K562 (cell line): Measurements from ENCODE around the gene TEAD3. TPM values are rescaled to one million over a fixed set of nuclear protein-coding genes. Genes with fewer than 3 reads are reported as not detected.

ENCODE experiments used
- ATAC-seq: fragments of 200-7000 bp; cut with Tn5 transposase; 3 replicates; pipeline ENCODE4 v1.9.1; 2020; ENCODE audit warnings: moderate library complexity
- BruUV-seq: library from RNA; stranded (reverse); fragments of 400-500 nt; replicated peaks from 2 replicates; lab custom pipeline; 2021; lab: Mats Ljungman, UMichigan
- CTCF ChIA-PET: fragments of 300-600 bp; formaldehyde crosslinking; extraction: SDS; loops from one replicate; lab custom pipeline; 2021; ENCODE audit warnings: low intra/inter-chr PET ratio; lab: Yijun Ruan, JAX
- POLR2A ChIA-PET: fragments of 300-600, 350-650 bp; sonication (Branson Sonifier 250); formaldehyde crosslinking; extraction: SDS; loops from one replicate; lab custom pipeline; 2021; ENCODE audit warnings: antibody characterized with exemption, inconsistent platforms; lab: Yijun Ruan, JAX
- DNase-seq, 4 experiments: peaks; one replicate each; pipeline versions ENCODE4 v3.0.0 to v3.0.0-alpha.2; 2011 to 2018; ENCODE audit warnings: low spot score in 3 of 4, mixed read lengths in 3 of 4; ENCODE audit errors: extremely low read depth in 1 of 4
- FAIRE-seq: peaks from 2 replicates; lab custom pipeline; 2011; peaks lifted over from hg19 to GRCh38; lab: Jason Lieb, UNC
- H2AFZ ChIP-seq: 2 replicates; pipeline ENCODE4 v1.6.0; 2011; ENCODE audit warnings: low read depth, low read length, control low read depth, inconsistent platforms
- H3K27ac ChIP-seq: fragments of 200-600 bp; 3 replicates; pipeline ENCODE4 v1.8.0; 2011; ENCODE audit warnings: low read depth, mild to moderate bottlenecking, control low read depth, inconsistent platforms, low read length, moderate library complexity, mixed read lengths; ENCODE audit errors: extremely low read depth
- H3K27me3 ChIP-seq, 2 experiments: fragments of 300-600 bp in 1 of 2; 2 replicates in 1 of 2; 3 replicates in 1 of 2; pipeline versions ENCODE4 v1.6.0 to v1.8.0; 2011; ENCODE audit warnings: inconsistent platforms in 2 of 2, low read length in 2 of 2, mild to moderate bottlenecking in 1 of 2, mixed read lengths in 1 of 2, moderate library complexity in 1 of 2; ENCODE audit not compliant: control insufficient read depth in 2 of 2, insufficient read depth in 2 of 2
- H3K36me3 ChIP-seq: fragments of 300-600 bp; 3 replicates; pipeline ENCODE4 v1.8.0; 2011; ENCODE audit warnings: mild to moderate bottlenecking, low read length, inconsistent platforms; ENCODE audit not compliant: control insufficient read depth, insufficient read depth
- H3K4me1 ChIP-seq, 2 experiments: fragments of 200-600 bp in 1 of 2; replicated peaks in 1 of 2; 2 replicates in 1 of 2; 3 replicates in 1 of 2; pipeline versions ENCODE4 v1.5.1 to v1.8.0; 2011; ENCODE audit warnings: inconsistent platforms in 2 of 2, low read length in 2 of 2, mild to moderate bottlenecking in 1 of 2, mixed read lengths in 1 of 2, moderate library complexity in 1 of 2; ENCODE audit not compliant: control insufficient read depth in 2 of 2, insufficient read depth in 2 of 2
- H3K4me2 ChIP-seq: 2 replicates; pipeline ENCODE4 v1.6.1; 2011; ENCODE audit warnings: low read length, control low read depth, inconsistent platforms, mixed read lengths; ENCODE audit not compliant: insufficient read depth
- H3K4me3 ChIP-seq: fragments of 200-600 bp; sonication (generic), shearing (Covaris generic); 2 replicates; pipeline ENCODE4 v1.5.1; 2016; ENCODE audit warnings: control low read depth, inconsistent platforms
- H3K79me2 ChIP-seq: fragments of 200-600 bp; 3 replicates; pipeline ENCODE4 v1.8.0; 2011; ENCODE audit warnings: low read length, inconsistent platforms; ENCODE audit not compliant: control insufficient read depth, insufficient read depth
- H3K9ac ChIP-seq, 2 experiments: 2 replicates each; pipeline versions ENCODE4 v1.6.0 to v1.6.1; 2011; ENCODE audit warnings: low read depth in 2 of 2, low read length in 2 of 2, control low read depth in 1 of 2, inconsistent platforms in 1 of 2, mild to moderate bottlenecking in 1 of 2, mixed read lengths in 1 of 2; ENCODE audit not compliant: insufficient read depth in 1 of 2
- H3K9me1 ChIP-seq: one replicate; pipeline ENCODE4 v1.6.0; 2011; ENCODE audit warnings: inconsistent platforms, mild to moderate bottlenecking, low read length, moderate library complexity; ENCODE audit not compliant: control insufficient read depth, insufficient read depth
- H3K9me3 ChIP-seq: replicated peaks from 2 replicates; pipeline ENCODE4 v1.5.1; 2011; ENCODE audit warnings: low read depth, low read length, inconsistent platforms; ENCODE audit not compliant: control insufficient read depth, insufficient read depth
- H4K20me1 ChIP-seq: replicated peaks from 2 replicates; pipeline ENCODE4 v1.6.1; 2011; ENCODE audit warnings: low read length, inconsistent platforms, mixed read lengths; ENCODE audit not compliant: control insufficient read depth, insufficient read depth
- AFF4 ChIP-seq: sonication (generic); formaldehyde crosslinking; IDR thresholded peaks from 2 replicates; pipeline ENCODE4 v1.8.0; 2023; ENCODE audit warnings: mild to moderate bottlenecking, missing genetic modification reagents
- CBX5 ChIP-seq: IDR thresholded peaks from 2 replicates; pipeline ENCODE4 v1.6.1; 2014; ENCODE audit warnings: low read depth, borderline replicate concordance
- KDM5B ChIP-seq: fragments of 200-600 bp; sonication (generic); IDR thresholded peaks from 2 replicates; pipeline ENCODE4 v1.6.1; 2012; ENCODE audit warnings: low read depth, mild to moderate bottlenecking, moderate library complexity, low read length, control low read depth, inconsistent platforms; ENCODE audit not compliant: insufficient replicate concordance
- KLF13 ChIP-seq: fragments of 450-650 bp; IDR thresholded peaks from 2 replicates; pipeline ENCODE4 v1.6.1; 2016; ENCODE audit warnings: missing genetic modification characterization, low read depth, mild to moderate bottlenecking, missing compliant biosample characterization, moderate library complexity, borderline replicate concordance
- NFIC ChIP-seq: fragments of 450-650 bp; IDR thresholded peaks from 2 replicates; pipeline ENCODE4 v1.6.1; 2017; ENCODE audit warnings: mild to moderate bottlenecking, inconsistent platforms
- TGIF2 ChIP-seq: sonication (generic); formaldehyde crosslinking; IDR thresholded peaks from 2 replicates; pipeline ENCODE4 v1.8.1; 2022; ENCODE audit warnings: mild to moderate bottlenecking, missing genetic modification reagents, moderate library complexity
- WGBS: fragments of 100-300 bp; shearing (Covaris generic); methylation state at CpG from one replicate; pipeline ENCODE4 v1.1.6; 2016; ENCODE audit warnings: low coverage, mixed read lengths; ENCODE audit not compliant: insufficient coverage; ENCODE audit errors: missing lambda C conversion rate; 5-methylcytosine and 5-hydroxymethylcytosine counted together
- in situ Hi-C: fragments of 300-500 bp; cut with MboI; formaldehyde crosslinking; loops from 4 replicates; pipeline ENCODE4 v1.15.0; 2018; ENCODE audit warnings: inconsistent platforms, mixed read lengths
- intact Hi-C: fragments of 100-400 bp; cut with micrococcal nuclease; formaldehyde crosslinking; loops from 2 replicates; pipeline ENCODE4 v1.14.2; 2022
- polyA plus RNA-seq, 8 experiments: library from polyadenylated mRNA; depleted of rRNA in 4 of 8; stranded (reverse) in 5 of 8; unstranded in 3 of 8; fragments of >200 nt; fragmentation: Nextera tagmentation in 2 of 8; fragmentation: Illumina TruSeq in 1 of 8; extraction: Ambion mirVana in 2 of 8; extraction: Trizol in 1 of 8; gene quantifications; 2 replicates each; pipeline versions ENCODE4 v1.2.1 to v1.2.3, GENCODE V29; 2011 to 2014; ENCODE audit warnings: inconsistent platforms in 1 of 8, missing spikeins in 1 of 8
- total RNA-seq, 7 experiments: library from RNA; depleted of rRNA in 6 of 7; stranded (reverse); fragments of >200 nt in 6 of 7; fragmentation: Illumina TruSeq in 2 of 7; extraction: Trizol in 2 of 7; gene quantifications; 2 replicates each; pipeline versions ENCODE4 v1.2.1 to v1.2.3, GENCODE V29; 2011 to 2021; ENCODE audit warnings: low replicate concordance in 1 of 7
- TF ChIP-seq, protein P1 (sequence below): sonication (generic); formaldehyde crosslinking; IDR thresholded peaks from 2 replicates; pipeline ENCODE4 v1.8.1; 2023; ENCODE audit warnings: mild to moderate bottlenecking, missing genetic modification reagents

Gene TEAD3
- total and polyA plus RNA-seq, 9 of the 15 experiments (the other 6 are each of a cell fraction or from before 2014, with no cell fraction given), result 0.63 to 13.2 (median 3.3) TPM

DNA sequence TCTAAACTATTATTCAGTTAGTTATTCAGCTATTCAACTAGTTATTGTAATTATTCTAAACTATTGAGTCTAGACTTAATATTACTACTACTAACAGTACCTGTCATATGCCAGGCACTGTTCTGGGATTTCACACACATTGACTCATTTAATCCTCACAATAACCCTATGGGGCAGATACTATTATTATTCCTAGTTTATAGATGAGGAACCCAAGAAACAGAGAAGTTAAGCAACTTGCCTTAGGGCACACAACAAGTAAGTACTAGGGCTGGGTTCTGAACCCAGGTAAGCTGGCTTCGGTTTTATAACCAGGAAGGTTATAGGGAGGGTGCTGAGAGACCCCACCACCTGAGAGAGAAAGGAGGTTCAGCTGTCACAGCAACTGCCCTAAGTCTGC lies 7.8 kb downstream of the TEAD3 start (continued):
- no peak for TF ChIP-seq AFF4
- TF ChIP-seq NFIC, result no peak
- TF ChIP-seq KLF13 (tag), result no peak
- no peak for TF ChIP-seq KDM5B

- ATAC-seq, result no peak
- Histone ChIP-seq H3K9me3 (no peaks in the 10 kb centered on the region), H3K27ac (peak overlapping the region; percentile 31; the same call in 1 of the 3 replicates), H3K4me2 (no peak overlapping the region), H3K9me1 (no peaks in the 10 kb centered on the region), H3K27me3 (no peaks in the 10 kb centered on the region), H3K36me3 (no peaks in the 10 kb centered on the region; the same call in 2 of the 3 replicates), H3K9ac (peak overlapping the region in 1 of 2 experiments; percentile 15; a peak in 1 of 4 replicates), H4K20me1 (peaks cover 18% of the 10 kb centered on the region; the same call in 1 of the 2 replicates), H3K79me2 (peaks cover 15% of the 10 kb centered on the region; the same call in 2 of the 3 replicates), H3K4me3 (no peak overlapping the region), H3K4me1 (peaks cover 58 to 67% of the 10 kb centered on the region in 2 experiments), H2AFZ (no peak overlapping the region)
- POLR2A ChIA-PET, result interaction anchor here (0.6 to 5.6 kb wide), 4 partner anchors 9 to 242 kb away, joined by 3 to 52 read pairs (median 20); no protein-coding TSS in a partner anchor
- FAIRE-seq, result no peak
- WGBS, result 68% methylated on average over 9 of the region's 9 CpGs
- no TSS peak for BruUV-seq
- CTCF ChIA-PET, result no interaction called here
- intact Hi-C loops (no loop called here), in situ Hi-C loops (no loop called here)
- DNase-seq, result no peak
- TF ChIP-seq, protein P1, sequence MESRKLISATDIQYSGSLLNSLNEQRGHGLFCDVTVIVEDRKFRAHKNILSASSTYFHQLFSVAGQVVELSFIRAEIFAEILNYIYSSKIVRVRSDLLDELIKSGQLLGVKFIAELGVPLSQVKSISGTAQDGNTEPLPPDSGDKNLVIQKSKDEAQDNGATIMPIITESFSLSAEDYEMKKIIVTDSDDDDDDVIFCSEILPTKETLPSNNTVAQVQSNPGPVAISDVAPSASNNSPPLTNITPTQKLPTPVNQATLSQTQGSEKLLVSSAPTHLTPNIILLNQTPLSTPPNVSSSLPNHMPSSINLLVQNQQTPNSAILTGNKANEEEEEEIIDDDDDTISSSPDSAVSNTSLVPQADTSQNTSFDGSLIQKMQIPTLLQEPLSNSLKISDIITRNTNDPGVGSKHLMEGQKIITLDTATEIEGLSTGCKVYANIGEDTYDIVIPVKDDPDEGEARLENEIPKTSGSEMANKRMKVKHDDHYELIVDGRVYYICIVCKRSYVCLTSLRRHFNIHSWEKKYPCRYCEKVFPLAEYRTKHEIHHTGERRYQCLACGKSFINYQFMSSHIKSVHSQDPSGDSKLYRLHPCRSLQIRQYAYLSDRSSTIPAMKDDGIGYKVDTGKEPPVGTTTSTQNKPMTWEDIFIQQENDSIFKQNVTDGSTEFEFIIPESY, result 0 out of 2 replicates have a peak, but pooled peaks have one; percentile 28
- TF ChIP-seq TGIF2 (CRISPR knock-in tag) (no peak), CBX5 (no peak)
These were observed 8.4 kb downstream of the TEAD3 start for GRCh38 chr6:35488517-35488862.
